NCI-H1694 treated with DMSO at 0.1 percent for 48 hours (cell line): Measurements from ENCODE around the gene FBXL5.
"Not testable (repeated sequence)": the region's sequence is repeated elsewhere in the genome, so short reads cannot be mapped to it uniquely, and the experiment has no call there.

Experiments used
- DNase-seq: peaks from one replicate; lab custom pipeline; 2025; lab: John Stamatoyannopoulos, UW

FBXL5 gene

DNA sequence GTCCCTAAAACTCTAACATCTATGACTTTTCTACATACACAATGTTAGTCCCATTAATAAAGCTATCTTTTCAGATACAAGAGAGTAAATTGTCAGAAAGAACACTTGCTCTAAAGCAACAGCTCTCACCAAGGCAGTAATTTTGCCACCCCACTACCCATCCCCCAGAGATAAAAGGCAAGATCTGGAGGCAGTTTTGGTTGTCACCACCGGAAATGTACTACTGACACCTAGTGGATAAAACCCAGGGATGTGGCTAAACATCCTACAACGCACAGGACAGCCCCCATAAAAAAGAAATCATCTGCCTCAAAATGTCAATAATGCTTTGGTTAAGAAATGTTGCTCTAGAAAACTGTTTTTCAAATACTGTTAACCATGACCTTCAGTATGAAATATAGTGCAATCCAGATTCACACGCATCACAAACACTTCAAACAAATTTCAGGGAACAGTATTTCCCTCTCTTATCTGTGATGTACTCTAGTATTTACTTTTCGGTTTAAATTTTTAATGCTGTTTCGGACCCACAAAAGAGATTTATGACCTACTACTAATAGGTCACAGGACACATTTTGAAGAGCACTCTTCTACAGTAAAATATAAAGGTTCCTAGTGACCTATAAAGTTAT, 5.1 kb downstream of the FBXL5 start:
- peak; percentile 73 for DNase-seq

DNA sequence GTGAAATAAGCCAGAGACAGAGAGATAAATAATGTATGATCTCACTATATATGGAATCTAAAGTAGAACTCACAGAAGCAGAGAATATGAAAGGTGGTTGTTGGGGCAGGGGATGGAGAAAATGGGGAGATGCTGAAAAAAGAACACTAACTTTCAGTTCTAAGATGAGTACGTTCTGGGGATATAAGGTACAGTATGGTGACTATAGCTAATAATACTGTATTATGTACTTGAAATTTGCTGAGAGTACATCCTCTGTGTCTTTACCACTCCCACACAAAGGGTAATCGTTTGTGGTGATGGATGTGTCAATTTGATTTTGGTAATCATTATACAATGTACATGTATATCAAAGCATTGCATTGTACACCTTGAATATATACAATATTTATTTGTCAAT, 6.6 kb downstream of the FBXL5 start:
- DNase-seq, result no peak

DNA sequence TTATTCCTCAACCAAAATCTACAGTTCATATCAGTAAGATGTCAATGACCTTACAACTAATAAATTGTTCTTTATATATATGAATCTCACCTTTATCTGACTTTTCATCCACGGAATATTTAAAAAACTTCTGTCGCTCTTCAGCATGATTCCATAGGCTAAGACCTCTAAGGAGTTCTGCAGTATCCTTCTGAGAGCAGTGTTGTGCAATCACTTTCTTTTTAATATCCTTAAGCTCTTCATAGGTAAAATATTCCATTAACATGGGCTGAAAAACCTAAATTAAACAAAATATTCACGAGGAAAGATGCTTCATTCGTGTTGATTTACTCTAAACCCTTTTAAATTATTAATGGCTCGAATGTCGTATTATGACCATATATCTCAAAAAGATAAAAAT, 16.7 kb downstream of the FBXL5 start:
- no peak for DNase-seq

DNA sequence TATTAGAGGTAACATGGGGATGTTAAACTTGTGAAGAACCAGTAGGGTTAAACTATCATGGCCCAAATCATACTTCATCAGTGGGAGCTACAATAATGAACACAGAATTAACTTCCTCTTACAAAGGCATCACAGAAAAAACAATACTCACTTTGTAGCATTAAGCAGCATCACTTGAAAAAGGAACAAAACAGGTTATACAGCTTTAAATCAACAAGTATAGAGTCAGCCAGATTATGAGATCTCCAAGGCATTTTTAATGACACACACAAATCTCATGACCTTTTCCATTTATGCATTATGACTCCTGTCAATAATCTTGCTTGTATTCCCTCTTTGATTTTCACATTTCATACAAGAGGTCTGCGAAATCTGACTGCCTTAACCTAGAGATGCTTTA, 18.3 kb downstream of the FBXL5 start:
- DNase-seq, result no peak

DNA sequence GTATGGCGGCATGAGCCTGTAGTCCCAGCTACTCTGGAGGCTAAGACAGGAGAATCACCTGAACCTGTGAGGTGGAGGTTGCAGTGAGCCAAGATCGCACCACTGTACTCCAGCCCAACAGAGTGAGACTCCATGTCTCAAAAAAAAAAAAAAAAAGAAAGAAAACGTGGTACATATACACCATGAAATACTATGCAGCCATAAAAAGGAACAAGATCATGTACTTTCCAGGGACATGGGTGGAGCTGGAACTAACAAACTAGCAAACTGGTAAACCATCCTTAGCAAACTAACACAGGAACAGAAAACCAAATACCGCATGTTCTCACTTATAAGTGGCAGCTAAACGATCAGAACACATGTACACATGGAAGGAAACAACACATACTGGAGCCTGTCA, 37.8 kb downstream of the FBXL5 start:
- DNase-seq, result not testable (repeated sequence)

DNA sequence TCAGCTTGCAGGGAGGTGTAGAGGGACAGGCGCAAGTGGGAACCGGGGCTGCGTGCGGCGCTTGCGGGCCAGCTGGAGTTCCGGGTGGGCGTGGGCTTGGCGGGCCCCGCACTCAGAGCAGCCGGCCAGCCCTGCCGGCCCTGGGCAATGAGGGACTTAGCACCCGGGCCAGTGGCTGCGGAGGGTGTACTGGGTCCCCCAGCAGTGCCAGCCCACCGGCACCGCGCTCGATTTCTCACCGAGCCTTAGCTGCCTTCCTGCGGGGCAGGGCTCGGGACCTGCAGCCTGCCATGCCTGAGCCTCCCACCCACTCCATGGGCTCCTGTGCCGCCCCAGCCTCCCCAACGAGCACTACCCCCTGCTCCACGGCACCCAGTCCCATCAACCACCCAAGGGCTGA, 40.3 kb downstream of the FBXL5 start:
- not testable (repeated sequence) for DNase-seq

DNA sequence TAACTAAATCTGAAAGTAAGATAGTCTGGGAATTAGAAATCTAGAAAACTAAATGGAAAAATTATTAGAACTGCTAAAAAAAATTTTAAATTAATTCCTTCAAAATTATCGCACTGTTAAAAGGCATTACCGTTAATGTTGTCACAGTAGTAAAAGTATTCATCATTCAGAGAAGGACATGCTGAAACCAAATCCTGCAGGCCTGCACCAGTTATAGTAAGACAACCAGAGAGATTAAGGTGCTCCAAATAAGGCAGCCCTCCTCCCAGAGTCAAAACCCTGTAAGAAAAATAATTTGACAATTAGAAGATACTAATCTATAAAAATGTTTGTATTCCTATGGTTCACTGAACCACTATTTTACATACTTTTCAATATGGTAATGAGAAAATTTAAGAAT, 43.0 kb downstream of the FBXL5 start:
- DNase-seq, result no peak

DNA sequence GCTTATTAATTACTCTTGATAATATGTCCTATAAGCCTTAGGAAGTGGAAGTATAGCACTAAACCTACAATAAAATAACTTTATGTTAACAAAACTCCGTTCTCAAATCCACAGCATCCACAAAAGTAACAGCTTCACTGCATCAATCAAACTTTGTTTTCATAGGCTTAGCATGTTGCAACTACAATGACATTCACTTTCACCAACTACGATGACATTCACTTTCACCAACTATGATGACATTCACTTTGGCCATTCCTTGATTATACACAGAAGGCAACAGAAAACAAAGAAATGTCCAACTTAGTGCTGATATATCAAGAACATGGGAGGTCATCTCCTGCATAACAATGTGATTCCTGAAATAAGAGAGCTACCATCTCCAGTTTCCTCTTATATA, 44.3 kb downstream of the FBXL5 start:
- no peak for DNase-seq

DNA sequence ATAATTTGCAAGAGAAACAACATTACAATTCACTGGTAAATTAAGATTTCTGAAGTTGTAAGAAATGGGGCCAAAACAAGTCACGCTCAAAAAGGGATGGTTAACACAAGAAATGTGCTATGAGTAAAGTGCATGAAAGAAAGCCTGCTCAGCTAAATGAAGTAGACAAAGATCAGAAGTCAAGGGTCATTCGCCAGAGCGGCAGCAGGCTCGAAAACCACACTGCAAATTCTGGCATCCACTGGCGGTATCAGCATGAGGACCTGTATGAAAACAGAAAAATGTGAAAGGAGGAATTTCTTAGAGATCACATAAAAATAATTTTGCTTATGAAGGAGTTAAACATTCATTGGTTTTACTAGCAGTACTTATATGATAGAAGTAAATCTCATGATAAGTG, 49.6 kb downstream of the FBXL5 start:
- no peak for DNase-seq

DNA sequence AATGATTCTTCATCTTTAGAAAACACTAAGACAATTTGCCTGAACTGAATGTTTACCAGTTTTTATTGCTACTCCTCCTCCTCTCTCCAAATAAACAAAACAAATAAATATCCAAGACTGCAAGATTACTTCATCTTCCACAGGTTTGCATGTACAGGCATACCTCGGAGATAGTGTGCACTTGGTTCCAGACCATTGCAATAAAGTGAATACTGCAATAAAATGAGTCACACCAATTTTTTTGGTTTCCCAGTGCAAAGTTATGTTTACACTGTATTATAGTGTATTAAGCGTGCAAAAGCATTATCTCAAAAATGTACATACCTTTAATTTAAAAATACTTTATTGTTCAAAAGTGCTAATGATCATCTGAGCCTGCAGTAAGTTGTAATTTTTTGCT, 53.3 kb downstream of the FBXL5 start:
- no peak for DNase-seq

DNA sequence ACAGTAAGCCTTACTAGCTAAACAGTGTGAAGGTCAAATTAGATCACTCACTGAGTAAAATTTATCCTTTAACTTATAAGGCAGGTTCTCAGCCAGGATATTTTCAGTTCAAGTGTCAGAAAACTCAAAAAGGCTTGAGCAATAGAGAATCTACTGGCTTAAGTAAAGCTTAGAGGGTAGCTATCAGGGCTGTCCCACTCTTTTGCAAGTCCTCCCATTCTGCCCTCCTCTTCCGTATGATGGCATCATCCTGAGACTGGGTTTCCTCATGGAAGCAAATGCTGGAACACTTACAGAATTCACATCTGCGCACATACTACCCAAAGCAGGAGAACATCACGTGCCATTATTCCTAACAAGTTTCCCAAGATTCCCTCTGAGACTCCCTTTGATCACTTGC, 55.0 kb downstream of the FBXL5 start:
- DNase-seq, result no peak

DNA sequence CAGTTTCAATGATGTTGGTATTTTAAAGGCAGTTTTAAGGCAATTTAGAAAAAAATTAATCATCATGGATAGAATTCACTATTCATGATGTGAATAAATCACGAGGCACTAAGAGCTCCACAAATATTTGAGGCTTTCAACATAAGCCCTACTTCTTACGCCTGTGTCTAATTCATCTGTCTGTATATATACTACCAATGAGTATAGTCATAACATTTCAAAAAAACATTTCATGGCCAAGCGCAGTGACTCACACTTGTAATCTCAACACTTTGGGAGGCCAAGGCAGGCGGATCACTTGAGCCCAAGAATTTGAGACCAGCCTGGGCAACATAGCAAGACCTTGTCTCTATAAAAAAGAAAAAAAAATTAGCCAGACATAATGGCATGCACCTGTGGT, 56.5 kb downstream of the FBXL5 start:
- no peak for DNase-seq

DNA sequence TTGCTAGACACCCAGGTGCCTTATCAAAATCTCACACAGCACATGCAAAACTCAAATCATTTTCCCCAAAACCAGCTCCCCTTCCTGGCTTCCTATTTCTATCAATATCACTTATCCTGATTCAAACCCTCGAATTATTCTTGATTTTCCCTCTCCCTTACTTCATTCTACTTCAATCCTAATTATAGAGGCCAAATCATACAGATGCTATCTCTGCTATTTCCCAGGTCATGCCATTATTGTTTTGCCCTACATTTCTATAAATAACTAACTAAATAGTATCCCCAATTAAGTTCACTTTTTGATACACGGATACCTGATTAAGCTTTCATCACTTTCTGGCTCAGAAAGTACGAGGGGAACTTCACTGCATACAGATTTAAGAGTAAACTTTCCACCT, 62.4 kb downstream of the FBXL5 start:
- DNase-seq, result no peak

DNA sequence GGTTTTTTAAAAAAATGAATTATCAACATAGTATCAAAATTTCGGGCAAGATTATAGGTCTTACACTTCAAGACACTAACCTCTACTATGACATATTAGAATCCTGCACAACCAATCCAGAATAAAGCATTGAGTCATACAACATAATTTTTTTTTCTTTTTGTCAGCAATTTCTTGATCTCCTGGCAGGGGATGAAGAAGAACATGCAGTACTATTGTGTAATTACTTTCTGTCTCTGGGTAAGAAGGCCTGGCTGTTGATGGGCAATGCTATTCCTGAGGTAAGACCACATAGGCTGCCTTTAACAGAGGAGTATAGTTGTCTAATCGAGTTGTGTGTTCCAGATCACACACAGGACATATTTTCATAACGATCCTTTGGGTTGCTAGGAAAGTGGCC, 67.5 kb downstream of the FBXL5 start:
- no peak for DNase-seq

DNA sequence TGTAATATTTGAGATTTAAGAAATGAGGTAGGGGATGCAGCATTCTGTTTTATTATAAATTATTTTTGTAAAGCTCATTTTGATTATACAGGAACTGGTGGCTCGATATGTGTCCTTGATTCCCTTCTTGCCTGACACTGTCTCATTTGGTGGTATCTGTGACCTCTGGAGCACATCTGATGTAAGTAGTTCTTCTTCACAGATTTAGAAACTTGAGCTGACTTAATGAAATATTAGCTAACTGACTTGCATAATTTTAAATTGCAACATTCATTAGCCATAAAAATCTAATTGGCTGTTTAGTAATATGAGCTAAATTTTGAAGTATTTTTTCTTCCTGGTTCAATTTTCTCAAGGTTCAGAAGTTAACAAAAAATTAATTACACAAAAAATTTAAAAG, 69.1 kb downstream of the FBXL5 start:
- no peak for DNase-seq

DNA sequence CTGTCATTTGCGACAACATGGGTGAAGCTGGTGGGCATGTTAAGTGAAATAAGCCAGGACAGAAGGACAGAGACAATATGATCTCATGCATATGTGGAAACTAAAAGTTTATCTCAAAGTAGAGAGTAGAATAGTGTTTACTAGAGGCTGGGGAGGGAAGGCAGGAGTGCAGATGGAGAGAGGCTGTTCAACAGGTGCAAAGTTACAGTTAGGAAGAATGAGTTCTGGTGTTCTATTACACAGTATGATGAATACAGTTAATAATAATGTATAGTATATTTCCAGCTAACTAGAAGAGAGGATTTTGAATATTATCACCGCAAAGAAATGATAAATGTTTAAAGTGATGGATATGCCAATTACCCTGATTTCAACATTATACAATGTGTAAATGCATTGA, 69.8 kb downstream of the FBXL5 start:
- DNase-seq, result no peak

DNA sequence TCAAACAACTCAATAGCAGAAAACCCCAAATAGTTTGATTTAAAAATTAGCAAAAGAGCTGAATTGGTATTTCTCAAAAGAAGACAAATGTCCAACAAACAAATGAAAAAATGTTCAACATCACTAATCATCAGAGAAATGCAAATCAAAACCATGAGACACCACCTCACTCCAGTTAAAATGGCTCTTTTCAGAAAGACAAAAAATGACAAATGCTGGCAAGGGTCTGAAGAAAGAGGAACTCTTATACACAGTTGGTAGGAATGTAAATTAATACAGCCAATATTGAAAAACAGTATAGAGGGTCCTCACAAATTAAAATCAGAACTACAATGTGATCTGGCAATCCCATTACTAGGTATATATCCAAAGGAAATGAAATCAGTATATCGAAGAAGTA, 70.4 kb downstream of the FBXL5 start:
- no peak for DNase-seq

DNA sequence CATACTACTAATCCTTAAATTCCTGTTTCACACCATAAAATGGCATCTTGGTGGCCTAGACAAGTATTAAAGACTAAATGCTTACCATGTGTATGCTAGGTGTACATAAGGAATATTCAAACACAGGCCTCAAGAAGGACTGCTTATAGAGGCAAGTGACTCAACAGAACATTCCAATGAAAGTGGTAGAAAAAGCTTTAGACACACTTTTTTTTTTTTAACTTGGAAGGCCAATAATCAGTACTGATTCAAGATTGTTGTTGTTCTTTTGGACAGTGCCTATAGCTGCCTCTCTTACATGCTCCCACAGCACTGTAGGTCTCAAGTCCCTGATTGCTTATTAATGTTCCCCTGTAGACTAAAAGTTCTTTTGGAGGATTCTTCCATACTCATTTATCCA, 77.6 kb downstream of the FBXL5 start:
- no peak for DNase-seq

DNA sequence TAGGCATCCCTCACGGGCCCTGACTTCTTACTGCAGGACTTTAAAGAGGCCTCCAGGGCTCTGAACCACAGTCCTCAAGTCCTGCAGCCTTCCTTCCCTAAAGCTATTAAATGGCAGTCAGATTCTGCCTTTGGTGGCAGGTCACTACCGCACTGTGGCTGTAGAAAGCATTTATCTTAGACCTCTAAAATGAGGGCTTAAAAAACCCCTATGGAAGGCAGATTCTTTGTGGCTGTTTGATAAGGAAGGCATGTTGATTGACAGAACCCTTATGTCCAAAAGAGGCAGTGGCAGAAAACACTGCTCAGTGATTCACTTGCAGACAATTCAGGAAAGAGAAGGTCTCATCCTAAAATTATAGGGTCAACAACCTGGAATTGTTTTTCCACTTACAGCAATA, 79.2 kb downstream of the FBXL5 start:
- no peak for DNase-seq

DNA sequence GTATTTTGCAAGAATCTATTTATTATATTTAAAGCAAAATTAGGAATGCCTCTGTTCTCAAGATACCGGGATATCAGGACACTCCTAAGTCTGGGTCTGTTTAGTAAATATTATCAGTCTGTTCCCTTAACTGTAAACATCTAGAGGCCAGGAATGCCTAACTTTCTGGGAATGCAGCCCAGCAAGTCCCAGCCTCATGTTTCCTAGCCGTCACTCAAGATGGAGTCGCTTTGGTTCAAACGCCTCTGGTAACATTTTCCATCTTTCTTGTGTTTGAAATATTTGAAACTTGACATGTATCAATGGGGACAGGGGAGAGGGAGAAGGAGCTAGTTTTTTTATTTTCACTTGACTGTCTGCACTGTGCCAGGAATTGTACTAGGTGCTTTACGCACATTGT, 85.4 kb downstream of the FBXL5 start:
- no peak for DNase-seq

DNA sequence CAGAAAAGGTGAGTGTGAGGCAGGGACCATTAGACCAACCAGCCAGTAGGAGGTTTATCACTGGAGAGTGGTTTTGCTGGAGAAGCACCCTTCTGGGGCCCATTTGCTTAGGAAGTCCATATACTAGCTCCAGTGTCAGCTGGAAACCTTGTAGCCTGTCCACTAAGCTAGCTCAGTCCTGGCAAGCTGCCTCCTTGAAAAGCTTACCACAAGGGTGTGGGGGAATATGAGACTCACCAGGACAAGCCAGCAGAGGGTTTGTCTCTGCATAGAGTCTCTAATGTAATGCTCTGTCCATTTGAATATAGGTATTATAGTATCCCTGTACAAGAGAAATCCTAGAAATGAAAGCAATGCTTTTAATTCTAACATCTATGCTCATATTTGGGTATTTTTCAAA, 86.3 kb downstream of the FBXL5 start:
- no peak for DNase-seq

DNA sequence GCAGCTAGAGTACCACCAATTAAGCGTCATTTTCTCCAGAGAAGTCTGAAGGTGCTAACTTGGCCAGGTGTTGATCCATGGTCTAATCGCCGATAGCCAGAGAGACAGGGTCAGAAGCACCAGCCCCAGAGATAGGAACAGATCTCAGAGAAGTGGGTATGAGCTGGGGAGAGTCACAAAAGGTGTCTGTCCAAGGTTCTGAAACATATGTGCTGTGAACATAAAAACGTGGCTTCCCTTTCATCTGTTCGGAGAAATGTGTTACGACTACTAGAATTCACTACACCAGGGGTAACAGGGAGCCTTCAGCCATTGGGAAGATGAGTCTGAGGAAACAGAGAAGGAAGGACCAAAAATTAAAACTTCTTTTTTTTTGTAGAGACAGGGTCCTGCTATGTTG, 91.3 kb downstream of the FBXL5 start:
- DNase-seq, result no peak

DNA sequence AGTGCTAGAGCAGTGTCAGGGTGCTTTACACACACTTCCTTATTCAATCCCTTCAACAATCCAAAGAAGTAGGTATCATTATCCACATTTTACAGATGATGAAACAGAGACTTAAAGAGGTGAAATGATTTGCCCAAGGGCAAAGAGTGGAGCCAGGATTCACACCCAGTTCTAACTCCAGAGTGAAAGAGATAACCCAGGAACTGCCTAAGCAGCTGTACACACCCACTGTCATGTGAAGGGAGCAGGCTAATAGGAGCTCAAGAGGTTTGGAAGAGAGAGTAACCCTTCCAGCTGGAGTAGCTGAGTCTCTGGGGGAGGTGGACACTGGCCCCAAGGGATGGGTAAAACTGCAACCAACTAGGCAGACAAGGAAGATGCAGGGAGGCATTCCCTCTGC, 92.5 kb downstream of the FBXL5 start:
- DNase-seq, result no peak

DNA sequence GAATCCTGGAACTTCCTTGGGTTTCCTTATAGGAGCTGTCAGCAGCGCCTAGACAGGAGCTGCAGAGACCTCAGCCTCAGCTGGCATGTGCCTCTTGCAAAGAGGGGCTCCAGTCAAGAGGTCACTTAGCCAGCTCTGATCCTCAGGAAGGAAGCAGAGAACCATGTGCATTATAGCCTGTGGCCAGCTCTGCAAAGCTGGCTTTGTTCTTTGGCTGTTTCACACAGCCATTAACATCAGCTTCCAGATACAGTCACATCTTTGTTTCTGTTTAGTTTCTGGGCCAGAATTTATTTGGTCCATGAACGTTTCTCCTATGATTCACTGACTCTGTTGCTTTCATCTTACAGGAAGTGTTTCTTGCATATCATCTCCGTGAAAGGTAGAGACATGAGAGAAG, 93.0 kb downstream of the FBXL5 start:
- DNase-seq, result no peak

DNA sequence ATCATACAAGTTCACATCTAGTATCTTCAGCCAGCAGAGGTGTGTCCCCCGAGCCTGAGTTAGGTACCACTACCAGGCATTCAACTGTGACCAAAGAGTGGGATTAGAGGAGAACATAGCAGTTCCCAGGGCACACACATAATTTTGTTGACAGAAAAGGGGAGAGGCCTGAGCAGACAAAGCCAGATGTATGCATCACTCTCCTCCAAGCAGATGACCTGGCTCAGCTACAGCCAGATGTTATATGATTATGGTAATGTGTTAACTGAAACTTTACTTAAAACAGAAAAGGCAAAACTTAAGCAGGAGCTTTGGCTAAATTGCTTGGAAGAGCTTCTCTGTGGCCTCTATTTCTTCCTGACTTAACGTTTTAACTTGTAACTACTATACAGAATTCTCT, 96.6 kb downstream of the FBXL5 start:
- DNase-seq, result no peak
